Measurements from ENCODE around the gene GTSF1L.
"Not testable (repeated sequence)": the region's sequence is repeated elsewhere in the genome, so short reads cannot be mapped to it uniquely, and the experiment has no call there.

Gene GTSF1L

DNA sequence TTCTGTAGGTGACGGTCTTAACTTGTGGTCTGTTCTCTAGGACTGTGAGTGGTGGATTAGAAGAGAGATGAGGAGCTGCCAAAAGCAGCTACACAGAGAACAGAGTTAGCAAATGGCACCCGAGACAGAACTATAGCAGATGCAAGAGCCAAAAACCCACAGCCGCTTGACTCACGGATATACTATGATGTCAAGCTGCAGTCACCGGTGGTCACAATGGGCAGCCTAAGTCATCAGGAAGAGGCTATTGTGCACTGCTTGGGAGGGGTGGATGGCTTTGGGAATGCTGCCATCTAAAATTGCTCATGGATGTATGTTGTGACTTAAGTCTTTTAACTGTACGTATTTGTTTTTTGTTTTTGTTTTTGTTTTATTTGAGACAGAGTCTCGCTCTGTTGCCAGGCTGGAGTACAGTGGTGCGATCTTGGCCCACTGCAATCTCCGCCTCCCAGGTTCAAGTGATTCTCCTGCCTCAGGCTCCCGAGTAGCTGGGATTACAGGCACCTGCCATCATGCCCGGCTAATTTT lies at the start of gene GTSF1L:
Gene GTSF1L, minus strand, starts transcription at position 192 of the 528 bp plus-strand sequence. CDS start 308 bp downstream, outside the sequence.
- DNase-seq, result no peak

DNA sequence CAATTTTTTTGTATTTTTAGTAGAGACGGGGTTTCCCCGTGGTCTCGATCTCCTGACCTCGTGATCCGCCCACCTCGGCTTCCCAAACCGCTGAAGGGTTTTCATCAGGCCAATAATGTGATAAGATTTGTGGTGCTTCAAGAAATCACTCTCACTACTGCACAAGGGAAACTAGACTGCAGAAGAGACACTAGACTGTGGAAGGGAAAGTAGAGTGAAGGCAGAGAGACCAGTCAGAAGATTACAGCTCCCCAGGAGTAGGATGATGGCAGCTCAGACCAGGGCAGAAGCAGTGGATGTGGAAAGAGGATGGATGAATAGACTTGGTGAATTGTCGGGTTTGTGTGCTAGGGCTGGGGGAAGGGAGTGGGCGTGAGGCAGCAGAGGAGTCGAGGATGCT lies 48.0 kb upstream of the GTSF1L start:
- DNase-seq, result no peak

DNA sequence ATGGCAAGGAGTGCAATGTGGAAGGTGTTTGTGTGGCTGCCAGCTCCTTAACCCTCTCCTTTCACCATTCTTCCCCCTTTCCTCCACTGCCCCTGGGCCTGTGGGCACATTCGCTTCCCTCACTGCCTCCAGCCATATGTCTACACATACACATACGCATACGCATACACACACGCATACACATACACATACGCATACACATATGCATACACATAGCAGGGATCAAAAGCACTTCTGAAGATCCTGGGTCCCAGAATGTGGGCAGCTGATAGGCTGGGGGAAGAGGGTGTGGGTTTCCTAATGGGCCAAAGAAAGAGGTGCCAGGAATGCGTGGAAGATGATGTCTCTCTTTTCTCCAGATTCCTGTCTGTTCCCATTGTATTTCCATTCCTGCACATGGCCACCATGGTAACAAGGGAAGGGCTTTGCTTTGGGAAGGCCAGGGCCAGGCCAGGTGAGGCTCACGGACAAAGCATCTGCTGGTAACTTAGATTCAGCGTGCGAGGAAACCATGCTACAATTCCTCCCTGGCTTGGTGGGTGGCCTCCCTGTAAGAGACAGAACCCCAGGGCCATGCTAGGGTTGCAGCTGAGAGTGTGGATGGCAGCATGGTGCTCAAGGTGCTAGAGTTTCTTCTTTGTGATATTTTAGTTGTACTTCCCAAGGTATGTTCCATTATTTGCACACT lies 44.8 kb upstream of the GTSF1L start:
- no peak for DNase-seq

DNA sequence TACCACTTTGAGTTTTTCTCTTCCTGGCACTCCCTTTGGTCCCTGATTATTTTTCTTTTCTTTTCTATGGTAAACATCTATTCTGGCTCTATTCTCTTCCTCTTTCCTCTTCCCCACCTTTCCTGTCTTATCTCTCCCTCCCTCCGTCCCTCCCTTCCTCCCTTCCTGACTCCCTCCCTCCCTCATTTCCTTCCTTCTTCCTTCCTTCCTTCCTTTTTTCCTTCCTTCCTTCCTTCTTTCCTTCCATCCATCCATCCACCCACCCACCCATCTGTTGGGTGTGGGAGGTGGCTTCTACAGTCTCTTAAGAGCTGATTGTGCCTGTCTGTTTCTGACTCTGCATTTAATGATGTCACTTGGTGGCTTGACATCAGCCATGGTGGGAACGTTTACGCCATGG lies 43.5 kb upstream of the GTSF1L start:
- no peak for DNase-seq

DNA sequence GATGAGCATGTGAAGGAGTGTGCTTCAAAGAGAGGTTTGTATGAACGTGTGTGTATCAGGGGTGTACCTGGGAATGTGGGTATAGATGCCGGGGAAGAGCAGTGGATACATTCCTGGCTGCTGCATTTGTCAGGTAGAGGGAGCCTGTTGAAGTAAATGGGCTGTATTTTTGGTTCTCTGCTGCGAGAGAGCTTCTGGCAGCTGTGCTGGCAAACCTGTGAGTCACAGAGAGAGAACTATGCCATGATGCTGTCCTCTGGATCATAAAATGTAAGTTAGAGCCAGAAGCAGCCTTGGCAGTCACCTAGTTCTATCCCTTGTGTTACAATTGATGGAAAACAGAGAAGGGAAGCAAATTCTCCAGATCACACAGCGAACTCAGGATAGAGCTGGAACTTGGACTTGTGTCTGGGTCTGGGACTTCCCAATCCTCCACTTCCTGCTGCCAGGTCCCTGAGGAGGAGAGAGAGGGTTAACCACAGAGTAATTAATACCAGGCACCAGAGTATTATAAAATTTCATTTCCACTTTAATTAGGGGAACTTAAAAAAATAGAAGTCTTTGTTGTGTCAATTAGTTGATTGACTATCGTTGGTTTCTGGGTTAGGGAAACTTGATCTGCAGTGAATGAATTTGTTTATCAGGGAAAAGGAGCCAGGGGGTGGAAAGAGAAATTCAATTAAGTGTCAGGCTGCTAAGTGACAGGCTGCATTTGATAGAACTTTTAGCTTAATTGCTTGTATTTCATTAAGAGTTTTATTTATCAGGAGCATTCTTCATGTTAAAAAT lies 41.1 kb upstream of the GTSF1L start:
- no peak for DNase-seq

DNA sequence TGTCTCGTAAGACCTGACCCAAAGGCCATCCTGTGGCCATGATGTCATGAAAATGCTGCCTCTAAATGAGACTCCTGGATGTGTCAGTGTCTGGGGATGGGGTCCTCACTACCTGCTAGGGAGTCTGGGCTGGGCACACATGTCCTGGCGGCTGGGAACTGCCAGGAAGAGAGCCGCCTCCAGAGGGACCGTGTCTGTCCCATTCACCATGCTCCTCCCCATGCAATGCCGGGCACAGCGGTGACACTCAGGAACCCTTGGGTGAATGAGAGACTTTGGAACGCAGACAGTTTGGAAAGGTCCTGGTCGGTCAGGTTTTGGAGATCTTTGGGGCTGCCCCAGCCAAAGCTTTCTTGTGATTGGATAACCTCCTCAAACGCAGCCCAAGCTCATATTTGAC lies 40.1 kb upstream of the GTSF1L start:
- no peak for DNase-seq

DNA sequence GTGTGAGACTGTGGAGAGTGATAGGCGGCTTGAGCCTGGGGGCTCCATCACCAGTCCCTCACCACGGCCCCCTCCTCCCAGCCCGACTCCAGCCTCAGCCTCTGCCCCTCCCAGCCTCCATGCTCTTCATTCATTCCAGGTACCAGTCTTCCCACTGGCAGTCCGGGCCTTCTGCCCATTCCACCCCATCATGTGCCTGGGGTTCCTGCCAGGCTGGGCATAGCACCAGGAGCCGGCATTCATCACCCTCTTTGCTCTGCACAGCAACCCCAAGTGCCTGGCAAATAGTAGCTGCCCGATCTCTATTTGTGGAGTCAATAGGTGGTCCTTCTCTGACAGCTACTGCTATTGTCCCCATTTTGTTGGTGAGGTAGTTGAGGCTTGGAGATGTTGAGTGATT lies 39.6 kb upstream of the GTSF1L start:
- no peak for DNase-seq

DNA sequence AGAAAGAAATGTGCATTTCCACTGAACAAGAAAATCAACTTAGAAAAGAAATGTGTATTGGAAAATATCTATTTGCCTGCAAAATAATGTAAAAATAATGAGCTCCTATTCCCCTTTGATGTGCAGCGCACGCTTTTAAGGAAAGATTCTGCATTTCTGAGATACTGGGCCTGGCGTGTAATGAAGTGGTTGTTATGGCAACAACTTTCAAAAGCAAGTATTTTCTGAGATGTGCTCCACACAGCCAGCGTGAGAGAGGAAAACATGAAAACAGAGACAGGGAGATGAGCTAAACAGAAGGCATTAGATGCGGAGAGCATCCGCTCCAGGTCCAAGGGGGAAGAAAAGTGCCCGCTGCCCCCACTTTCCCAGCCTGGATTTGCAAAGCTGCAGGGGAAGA lies 39.1 kb upstream of the GTSF1L start:
- DNase-seq, result peak; percentile 57

DNA sequence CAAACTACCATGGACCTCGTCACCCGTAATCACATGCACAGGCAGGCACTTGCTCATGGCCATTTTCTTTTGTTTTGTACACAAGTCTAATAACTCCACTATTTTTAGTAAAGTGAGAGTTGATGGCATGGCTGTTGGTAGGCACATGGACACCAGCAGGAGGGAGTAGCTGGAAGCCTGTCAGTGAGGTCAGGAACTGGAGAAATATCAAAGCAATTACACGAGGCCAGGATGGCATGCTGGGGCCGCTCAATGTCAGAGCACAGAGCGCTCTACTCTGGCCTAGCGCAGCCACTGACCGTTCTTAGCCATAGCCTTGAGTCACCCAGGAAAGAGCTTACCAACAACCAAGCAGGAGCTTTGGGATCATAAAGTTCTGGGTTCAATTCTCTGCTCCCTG lies 36.1 kb upstream of the GTSF1L start:
- no peak for DNase-seq

DNA sequence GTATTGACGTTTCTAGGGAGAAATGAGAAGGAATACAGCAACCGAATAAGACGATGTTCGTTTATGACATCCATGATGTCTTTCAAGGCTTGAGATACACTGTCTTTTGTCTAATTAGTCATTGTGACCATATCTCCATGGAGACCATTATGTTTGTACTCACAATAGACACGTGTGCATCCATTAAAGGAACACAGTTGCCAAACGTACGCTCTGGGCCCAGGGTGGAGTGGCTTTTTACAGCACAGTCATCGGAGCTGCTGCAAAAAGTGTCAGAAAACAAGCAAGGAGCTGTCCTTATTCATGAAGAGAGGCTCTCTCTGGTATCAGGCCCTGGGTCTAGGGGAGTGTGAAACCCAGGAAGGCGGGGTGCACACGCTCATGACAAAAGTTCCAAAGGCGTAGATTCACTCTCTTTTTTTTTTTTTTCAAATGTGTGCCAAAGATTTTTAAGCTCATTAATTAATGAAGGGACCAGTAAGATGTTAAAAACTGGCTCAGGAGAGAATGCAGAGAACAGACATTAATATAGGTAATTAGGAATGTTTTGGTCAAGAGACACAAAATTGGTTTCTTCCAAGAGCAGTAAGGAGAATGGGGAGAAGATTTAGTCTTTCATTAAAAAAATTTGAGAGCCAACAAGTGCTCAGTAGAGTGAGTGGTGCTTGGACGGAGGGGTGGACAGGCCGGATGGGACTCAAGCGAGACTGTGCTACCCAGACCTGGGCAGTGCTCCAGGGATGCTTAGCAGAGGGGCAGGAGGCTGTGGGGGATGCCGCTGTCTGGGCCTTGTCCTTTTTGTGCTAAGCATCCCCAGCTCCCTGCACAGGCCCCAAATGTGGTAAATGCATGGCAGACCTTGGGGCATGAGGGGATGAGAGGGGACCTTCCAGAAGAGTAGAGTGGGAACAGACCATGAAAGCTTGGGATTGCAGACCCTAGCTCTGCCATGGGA lies 34.9 kb upstream of the GTSF1L start:
- DNase-seq, result peak; percentile 75

DNA sequence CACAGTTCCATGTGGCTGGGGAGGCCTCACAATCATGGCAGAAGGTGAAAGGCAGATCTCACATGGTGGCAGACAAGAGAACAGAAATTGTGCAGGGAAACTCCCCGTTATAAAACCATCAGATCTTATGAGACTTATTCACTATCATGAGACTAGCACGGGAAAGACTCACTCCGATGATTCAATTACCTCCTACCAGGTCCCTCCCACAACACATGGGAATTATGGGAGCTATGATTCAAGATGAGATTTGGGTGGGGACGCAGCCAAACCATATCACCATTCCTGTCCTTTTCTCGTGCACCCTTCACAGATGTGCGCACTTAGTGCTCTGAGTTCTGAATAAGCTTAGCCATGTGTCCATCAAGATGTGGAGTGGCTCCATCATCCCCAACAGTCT lies 31.1 kb upstream of the GTSF1L start:
- DNase-seq, result not testable (repeated sequence)

DNA sequence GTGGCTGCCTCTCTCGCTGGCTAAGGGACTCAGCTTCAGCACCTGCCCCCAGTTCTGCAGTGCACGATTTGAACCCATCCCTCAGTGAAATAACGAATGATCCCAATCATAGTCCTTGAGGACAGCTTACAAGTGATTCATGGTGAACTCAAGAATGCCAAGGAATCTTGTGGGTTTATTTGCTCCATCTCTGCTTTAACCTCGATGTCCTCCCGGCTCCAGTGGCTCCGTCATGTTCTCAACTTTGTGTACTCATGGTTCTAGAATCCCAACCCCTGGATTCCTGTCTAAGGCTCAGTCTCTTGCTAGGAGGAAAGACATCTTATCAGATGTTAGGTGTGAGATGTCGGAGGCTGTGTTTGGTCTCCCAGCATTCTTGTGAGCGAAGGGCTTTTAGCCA lies 29.0 kb upstream of the GTSF1L start:
- no peak for DNase-seq

DNA sequence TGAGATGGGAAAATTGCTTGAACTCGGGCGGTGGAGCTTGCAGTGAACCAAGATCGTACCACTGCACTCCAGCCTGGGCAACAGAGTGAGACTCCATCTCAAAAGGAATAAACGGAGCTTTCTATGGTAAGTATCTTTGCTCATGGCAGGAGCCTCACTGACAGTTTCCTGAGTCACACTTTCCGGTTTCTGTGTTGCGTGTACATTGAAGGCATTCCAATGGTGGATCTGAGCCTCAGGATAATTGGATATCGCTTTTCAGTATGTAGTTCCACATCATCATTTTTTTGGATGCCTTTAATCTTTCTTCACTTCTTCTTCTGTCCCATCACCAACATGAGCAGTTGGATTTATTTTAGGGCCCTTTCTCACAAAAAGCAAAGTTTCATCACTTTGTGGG lies 28.6 kb upstream of the GTSF1L start:
- DNase-seq, result no peak

DNA sequence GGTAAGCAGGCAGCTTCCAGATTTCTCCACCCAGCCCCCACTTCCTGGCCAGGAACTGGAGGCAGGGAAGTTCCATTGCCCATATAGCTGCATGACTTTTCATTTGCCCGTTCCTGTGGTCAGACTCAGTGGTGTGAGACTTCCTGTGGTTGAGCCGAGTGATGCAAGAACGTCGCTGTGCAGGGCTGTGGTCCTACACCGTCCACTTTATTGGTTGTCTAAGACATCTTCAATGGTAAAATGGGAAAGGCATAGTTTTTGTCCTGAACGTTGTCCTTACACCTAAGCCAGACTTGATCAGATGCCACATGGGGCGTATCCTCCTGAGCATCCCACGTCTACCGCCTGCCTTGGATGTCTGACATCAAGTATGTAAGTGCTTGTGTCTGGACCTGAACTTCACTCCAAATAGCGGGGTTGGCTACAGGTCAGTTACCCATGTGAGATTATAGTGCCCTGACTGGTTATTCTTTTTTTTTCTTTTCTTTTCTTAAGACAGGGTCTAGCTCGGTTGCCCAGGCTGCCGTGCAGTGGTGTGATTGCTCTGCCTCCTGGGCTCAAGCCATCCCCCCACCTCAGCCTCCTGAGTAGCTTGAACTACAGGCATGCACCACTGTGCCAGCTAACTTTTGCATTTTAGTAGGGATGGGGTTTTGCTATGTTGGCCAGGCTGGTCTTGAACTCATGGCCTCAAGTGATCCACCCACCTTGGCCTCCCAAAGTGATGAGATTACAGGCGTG lies 25.9 kb upstream of the GTSF1L start:
- no peak for DNase-seq

DNA sequence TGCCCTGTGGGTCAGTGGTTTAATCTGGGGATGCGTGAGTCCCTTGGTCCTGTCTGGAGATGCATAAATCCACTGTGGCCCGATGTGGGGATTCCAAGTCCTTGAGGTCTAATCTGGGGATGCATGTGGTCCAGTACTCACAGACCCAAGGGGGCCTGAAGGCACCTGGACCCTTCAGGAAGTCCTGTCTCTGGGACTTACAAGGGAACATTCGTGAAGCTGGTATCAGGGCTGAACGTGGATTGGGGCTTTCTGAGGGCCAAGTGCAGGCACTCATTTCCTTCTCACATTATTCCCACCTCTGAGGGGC lies 25.2 kb upstream of the GTSF1L start:
- no peak for DNase-seq

DNA sequence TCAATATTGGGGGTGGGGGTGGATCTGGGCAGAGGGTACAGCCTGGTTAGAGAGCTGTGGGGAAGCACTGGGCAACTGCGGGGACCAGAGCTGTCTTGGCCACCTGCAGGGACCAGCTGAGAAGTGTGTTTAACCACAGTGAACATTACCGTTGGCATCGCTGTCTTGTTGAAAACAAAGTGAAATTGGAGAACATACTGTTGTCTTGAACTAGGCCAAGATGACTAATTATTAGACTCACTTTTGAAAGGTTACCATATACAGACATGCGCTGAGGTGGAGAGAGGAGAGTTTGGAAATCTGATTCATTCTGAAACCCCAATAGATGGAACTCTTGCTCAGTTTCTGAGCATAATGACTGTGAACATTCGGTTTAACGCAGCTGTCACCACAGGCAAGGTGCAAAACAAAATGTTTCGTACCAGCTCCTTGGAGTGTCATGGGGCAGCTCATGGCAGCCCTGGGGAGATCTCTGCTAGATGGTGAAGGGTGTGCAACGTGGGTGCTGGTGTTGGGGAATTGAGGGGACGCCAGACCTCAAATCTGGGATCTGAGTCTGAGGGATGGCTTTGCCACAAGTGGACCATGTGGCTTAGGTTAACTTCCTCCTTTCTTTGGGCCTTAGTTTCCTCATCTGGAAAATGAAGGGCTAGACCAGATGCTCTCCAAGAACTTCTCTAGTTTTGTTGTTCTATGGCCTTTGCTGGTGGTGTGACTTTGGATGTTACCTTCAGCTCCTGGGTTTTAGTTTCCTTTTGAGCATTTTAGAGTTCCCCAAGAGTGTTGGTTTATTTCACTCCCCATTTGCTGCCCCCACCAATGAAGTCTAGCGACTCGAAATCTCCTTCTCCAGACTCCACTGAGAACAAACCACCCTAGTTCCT lies 24.6 kb upstream of the GTSF1L start:
- no peak for DNase-seq

DNA sequence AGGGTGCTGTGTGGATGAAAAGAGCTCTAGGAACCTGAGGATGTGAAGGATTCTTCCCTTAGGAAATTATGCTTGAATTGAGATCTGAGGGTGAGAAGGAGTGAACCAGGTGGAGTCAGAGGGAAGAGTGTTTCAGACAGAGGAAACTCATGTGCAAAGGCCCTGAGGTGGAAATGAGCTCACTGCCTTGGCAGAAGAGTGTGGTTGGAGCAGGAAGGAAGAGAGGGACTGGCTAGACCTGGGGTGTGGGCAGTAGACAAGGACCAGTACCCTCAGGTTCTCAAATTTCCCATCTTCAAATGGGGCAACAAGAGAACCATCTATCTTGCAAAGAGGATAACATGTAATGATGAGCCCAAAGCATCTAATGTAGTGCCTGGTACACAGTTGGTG lies 24.0 kb upstream of the GTSF1L start:
- no peak for DNase-seq

DNA sequence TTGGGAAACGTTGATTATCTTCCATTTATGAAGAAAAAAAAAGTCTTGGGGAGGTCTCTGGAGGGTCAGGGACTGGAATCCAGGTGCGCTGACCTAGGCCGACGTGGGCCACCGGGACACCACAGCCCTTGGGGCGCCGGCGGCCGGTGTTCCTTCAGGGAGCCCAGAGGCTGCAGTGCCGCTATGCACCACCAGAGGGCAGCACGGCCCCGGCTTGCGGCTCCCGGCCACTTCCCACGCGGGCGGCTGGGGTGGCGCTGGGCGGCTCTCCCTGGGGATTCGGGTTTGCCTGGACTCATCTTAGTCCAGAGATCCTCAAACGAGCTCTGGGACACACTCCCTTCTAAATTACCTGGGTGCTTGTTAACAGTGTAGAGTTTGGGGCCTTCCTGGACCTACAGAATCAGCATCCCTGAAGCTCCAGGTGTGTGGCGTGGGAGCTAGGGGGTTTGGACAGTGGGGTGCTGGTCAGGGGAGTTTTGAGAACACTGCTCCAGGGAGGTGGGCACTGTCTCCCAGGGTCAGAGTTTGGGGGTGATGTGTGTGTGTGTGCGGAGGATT lies 23.0 kb upstream of the GTSF1L start:
- DNase-seq, result peak; percentile 86

DNA sequence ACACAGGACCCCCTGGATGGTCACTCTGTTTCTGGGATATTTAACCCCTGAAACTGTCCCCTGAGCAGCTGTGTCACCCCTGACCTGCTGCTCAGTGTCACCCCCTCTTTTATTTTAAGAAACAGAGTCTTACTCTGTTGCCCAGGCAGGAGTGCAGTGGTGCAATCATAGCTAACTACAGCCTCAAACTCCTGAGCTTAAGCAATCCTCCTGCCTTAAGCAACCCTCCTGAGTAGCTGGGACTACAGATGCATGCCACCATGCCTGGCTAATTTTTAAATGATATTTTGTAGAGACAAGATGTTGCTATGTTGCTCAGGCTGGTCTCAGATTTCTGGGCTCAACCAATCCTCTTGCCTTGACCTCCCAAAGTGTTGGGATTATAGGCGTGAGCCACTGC lies 21.5 kb upstream of the GTSF1L start:
- no peak for DNase-seq

DNA sequence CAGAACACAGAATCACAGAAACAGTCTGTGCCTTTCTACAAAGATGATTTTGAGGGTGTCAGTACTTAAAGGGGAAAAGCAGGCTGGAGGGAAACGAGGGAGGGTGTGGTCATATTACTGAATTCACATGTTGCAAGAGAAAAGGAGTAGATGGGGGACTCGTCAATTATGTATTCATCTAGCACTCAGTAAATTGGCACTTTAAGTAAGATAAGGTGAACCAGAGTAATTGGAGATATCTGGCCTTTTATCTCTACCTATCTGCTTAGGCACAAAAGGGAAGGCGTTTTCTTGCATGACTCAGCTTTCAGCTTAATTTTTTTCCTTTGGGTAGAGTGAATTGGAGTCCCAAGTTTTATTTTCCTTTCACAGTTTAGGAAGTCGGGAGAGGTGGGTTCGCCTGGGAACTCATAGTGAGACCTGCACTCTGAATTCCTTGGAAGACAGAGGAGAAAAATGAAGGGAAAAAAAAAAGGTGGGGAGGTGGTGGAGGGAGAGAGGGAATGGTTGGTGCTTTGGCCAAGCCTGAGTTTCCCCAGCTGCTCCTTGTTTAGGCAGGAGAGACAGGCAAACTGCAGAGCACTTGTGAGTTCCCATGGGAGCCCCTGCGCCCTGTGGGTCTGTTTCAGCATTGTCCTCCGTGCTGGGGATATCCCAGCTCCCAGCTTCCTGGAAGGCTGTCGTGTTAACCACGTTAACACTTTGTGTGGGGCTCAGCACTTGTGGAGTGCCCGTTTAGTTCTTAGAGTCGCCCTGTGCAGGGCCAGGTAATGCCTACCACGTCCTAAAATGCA lies 19.7 kb upstream of the GTSF1L start:
- DNase-seq, result no peak
